Measurements from ENCODE around the gene TSC22D1.

Gene TSC22D1

GRCh38 chr13:44449999-44450821, 125.9 kb downstream of the TSC22D1 start:
- DNase-seq: no peak

DNA sequence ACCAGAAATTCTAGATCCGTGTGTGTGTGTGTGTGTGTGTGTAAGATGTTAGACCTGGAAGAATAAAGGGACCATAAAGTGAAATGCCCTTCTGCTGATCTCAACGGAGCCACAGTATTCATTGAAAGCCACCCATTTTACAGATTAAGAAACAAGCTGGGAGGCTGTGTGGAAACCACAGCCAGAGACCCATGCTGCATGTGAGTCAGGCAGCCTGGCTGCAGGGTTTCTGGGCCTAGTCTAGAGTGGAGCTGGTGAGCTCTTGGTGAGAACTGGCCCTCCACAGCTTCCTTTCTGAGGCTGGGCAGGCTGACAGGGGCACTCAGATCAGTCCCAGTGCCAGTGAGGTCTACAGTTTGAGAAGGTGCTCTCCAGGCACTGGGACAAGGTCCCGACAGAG, 127.3 kb downstream of the TSC22D1 start:
- no peak for DNase-seq

- DNase-seq: no peak
Observed at GRCh38 chr13:44448373-44448772, 127.8 kb downstream of the TSC22D1 start.

GRCh38 chr13:44447783-44448321, 128.3 kb downstream of the TSC22D1 start:
- no peak for DNase-seq

GRCh38 chr13:44440046-44440608, 136.0 kb downstream of the TSC22D1 start:
- DNase-seq: no peak

GRCh38 chr13:44439452-44440024, 136.6 kb downstream of the TSC22D1 start:
- no peak for DNase-seq

- no peak for DNase-seq
Observed at GRCh38 chr13:44438234-44438579, 137.9 kb downstream of the TSC22D1 start.

GRCh38 chr13:44437356-44438233, 138.5 kb downstream of the TSC22D1 start:
- DNase-seq: no peak

DNA sequence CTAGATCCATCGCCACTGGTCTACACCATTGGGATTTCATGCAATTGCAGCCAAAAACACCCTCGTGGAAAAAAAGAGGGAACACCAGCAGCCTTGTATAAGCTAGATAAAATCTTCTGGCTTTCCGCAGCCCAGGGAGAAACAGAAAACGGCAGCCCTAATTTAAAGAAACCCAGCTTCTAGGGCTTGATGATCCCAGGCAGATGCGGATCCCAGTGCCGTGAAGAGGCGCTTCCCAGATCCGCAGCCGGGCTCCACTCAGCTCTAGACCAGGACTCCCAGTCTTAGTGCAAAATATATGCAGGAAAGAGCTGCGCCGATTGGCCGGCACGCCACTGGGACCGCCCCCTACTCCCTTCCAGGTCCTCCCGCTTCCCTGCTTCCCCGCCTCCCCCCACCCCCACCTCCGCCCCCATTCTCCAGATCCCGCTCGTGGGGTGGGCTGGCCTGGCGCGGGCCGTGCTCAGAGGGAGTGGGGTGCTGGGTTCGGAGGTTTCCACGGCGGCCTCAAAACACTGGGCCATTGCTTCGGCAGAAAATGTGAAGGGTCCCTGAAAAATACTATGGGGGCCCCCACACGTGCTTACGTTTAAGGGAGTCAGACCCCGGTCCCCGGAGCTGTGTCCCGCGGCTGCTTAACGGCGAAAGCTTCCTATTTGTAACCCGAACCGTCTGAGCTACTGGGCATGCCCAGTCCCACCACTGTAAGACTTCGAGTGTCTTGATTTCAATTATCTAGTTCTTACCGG, 139.4 kb downstream of the TSC22D1 start:
- DNase-seq: peak; percentile 98

GRCh38 chr13:44435919-44436510, 140.1 kb downstream of the TSC22D1 start:
- DNase-seq: no peak

- peak; percentile 98 for DNase-seq
Observed at GRCh38 chr13:44435142-44435918, 140.8 kb downstream of the TSC22D1 start.

GRCh38 chr13:44434766-44435141, 141.4 kb downstream of the TSC22D1 start:
- no peak for DNase-seq

- DNase-seq: no peak
Observed at GRCh38 chr13:44433863-44434765, 142.0 kb downstream of the TSC22D1 start.

GRCh38 chr13:44432650-44433049, 143.5 kb downstream of the TSC22D1 start:
- no peak for DNase-seq

DNA sequence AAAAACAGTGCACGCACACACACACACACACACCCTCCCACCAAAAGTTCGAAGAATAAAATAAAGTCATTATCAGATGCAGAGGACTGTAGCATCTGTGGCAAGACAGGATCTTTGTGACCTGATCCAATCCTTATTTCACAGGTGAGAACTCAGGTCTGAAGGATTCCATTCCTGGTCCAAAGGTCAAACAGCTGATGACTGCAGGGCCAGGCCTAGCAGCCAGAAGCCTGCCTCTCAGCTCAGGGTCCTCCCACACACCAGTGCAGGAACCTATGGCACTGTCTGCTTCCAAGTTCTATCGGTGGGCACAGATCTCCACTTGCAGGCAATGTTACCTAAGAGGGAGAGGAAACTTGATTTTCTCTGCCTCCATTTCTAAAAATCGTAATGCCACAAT, 145.0 kb downstream of the TSC22D1 start:
- DNase-seq: no peak

DNA sequence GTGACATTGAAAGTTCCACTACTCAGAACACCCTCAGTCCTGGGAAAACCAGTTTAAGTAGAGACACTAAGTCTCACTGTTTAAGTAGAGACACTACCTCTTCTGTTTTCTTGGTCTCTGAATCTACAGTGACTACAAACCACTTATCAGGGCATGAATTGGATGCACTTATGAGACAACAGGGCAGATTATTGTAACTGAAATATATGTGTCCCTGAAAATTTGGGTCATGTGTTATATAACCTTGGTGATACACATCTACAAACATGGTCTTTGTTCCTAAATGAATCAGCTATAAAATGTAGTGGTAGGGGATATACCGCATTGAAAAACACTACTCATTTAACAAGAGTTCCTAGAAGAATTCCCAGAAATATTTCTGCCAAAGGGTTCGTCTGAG, 146.8 kb downstream of the TSC22D1 start:
- no peak for DNase-seq

- no peak for DNase-seq
Observed at GRCh38 chr13:44426461-44426860, 149.7 kb downstream of the TSC22D1 start.

DNA sequence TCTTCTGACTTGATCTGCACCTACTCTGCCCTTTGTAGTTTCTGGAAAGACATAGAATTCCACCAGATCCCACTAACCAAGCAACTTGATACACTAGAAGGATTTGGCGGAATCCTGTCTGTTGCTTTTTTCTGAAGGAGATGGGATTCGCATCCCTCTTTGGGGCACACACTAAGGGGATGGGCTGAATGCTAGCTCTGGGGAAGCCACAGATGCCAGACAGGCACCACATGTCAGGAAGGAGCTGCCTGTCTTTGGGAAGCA, 150.4 kb downstream of the TSC22D1 start:
- DNase-seq: no peak

- no peak for DNase-seq
Observed at GRCh38 chr13:44425041-44425814, 150.9 kb downstream of the TSC22D1 start.

All from right hindlimb (tissue), 1 donor.